Endodermal cell (in vitro differentiated cells): ENCODE measurements around the gene ASF1A. TPM values are rescaled to one million over a fixed set of nuclear protein-coding genes. Genes with fewer than 3 reads are reported as not detected.

Experiments used
- DNase-seq: peaks from one replicate; pipeline ENCODE4 v3.0.0-alpha.2; 2017
- H3K27ac ChIP-seq: 2 replicates; pipeline ENCODE4 v1.5.1; 2013; ENCODE audit warnings: mild to moderate bottlenecking, low read depth, low read length, moderate library complexity
- H3K27me3 ChIP-seq: 2 replicates; pipeline ENCODE4 v1.6.1; 2013; ENCODE audit warnings: mild to moderate bottlenecking, low read length, moderate library complexity; ENCODE audit not compliant: insufficient read depth, control insufficient read depth, poor library complexity, severe bottlenecking
- H3K36me3 ChIP-seq: 2 replicates; pipeline ENCODE4 v1.7.0; 2013; ENCODE audit warnings: mild to moderate bottlenecking, low read length, moderate library complexity; ENCODE audit not compliant: control insufficient read depth, insufficient read depth
- H3K4me1 ChIP-seq: one replicate; pipeline ENCODE4 v1.7.0; 2013; ENCODE audit warnings: low read length; ENCODE audit not compliant: control insufficient read depth, insufficient read depth
- H3K4me3 ChIP-seq: 2 replicates; pipeline ENCODE4 v1.5.1; 2013; ENCODE audit warnings: mild to moderate bottlenecking, low read length, moderate library complexity
- H3K9ac ChIP-seq: 2 replicates; pipeline ENCODE4 v1.6.1; 2013; ENCODE audit warnings: mild to moderate bottlenecking, low read length, moderate library complexity; ENCODE audit not compliant: poor library complexity, severe bottlenecking; ENCODE audit errors: extremely low read depth
- H3K9me3 ChIP-seq: 2 replicates; pipeline ENCODE4 v1.6.1; 2013; ENCODE audit warnings: mild to moderate bottlenecking, low read length, moderate library complexity; ENCODE audit not compliant: control insufficient read depth
- H3K27ac Mint-ChIP-seq: 2 replicates; pipeline ENCODE4 v1.8.0; 2020; ENCODE audit warnings: mixed read lengths
- H3K27me3 Mint-ChIP-seq: 2 replicates; pipeline ENCODE4 v1.8.0; 2021; ENCODE audit warnings: mild to moderate bottlenecking, mixed read lengths; ENCODE audit not compliant: insufficient read depth
- H3K36me3 Mint-ChIP-seq: 2 replicates; pipeline ENCODE4 v1.8.0; 2020; ENCODE audit warnings: low read depth, mixed read lengths
- H3K4me1 Mint-ChIP-seq: 2 replicates; pipeline ENCODE4 v1.8.0; 2020; ENCODE audit warnings: mixed read lengths
- H3K4me3 Mint-ChIP-seq: 2 replicates; pipeline ENCODE4 v1.8.0; 2020; ENCODE audit warnings: mild to moderate bottlenecking, moderate library complexity, mixed read lengths
- H3K9me3 Mint-ChIP-seq: 2 replicates; pipeline ENCODE4 v1.8.0; 2020; ENCODE audit warnings: mild to moderate bottlenecking, mixed read lengths
- CTCF ChIP-seq: fragments of 200-600 bp; sonication (generic); conservative IDR thresholded peaks from 2 replicates; pipeline ENCODE4 v1.5.0; 2021; ENCODE audit warnings: antibody characterized with exemption, mild to moderate bottlenecking
- WGBS, 2 experiments: methylation state at CpG; one replicate each; pipeline versions ENCODE4 v1.1.5 to v1.1.7; 2013; ENCODE audit warnings: missing lambda C conversion rate in 2 of 2, mixed read lengths in 1 of 2; ENCODE audit not compliant: insufficient coverage in 1 of 2, insufficient read length in 1 of 2; 5-methylcytosine and 5-hydroxymethylcytosine counted together
- total RNA-seq, 2 donors: library from RNA; stranded (reverse); fragmentation: NEBNext Ultra II Directional in 1 of 2; extraction: Animal tissue kit (Norgen Biotek cat#: 25700) in 1 of 2; gene quantifications; 2 replicates in 1 of 2; 3 replicates in 1 of 2; pipeline ENCODE4 v1.2.1, GENCODE V29; 2021

The ASF1A gene
- total RNA-seq, 2 donors from 2014 or later = 44.5 to 54.9 TPM

DNA sequence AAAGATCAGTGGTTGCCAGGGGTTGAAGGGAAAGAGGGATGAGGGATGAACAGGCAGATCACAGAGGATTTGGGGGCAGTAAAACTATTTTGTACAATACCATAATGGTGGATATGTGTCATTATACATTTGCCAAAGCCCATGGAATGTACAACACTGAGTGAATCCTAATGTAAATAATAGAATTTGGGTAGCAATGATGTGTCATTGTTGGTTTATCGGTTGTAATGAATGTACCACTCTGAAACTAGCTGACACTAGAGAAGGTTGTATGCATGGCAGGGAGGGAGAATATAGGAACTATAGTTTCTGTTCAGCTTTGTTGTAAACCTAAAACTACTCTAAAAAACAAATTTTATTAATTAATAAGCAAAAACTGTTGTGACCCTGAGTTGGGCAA, 17.8 kb upstream of the ASF1A start:
- Histone ChIP-seq H3K4me3 (no peak overlapping the region), H3K9me3 (peaks cover 3% of the 10 kb centered on the region), H3K4me1 (peaks cover 6% of the 10 kb centered on the region), H3K27me3 (no peaks in the 10 kb centered on the region), H3K27ac (no peak overlapping the region), H3K36me3 (no peaks in the 10 kb centered on the region), H3K9ac (no peak overlapping the region)
- no peak for TF ChIP-seq CTCF
- Mint-ChIP-seq H3K36me3 (peaks cover 14% of the 10 kb centered on the region), H3K4me1 (peaks cover 11% of the 10 kb centered on the region), H3K9me3 (peaks cover 7% of the 10 kb centered on the region), H3K27me3 (no peaks in the 10 kb centered on the region), H3K27ac (no peak overlapping the region), H3K4me3 (no peak overlapping the region)
- 94% methylated on average over 1 of the region's 1 CpG; no CpG with 5 or more reads in 1 of the 2 experiments for WGBS, 2 experiments
- DNase-seq = no peak

- no peak overlapping the region for H3K27ac Mint-ChIP-seq
- DNase-seq = no peak
- Histone ChIP-seq H3K36me3 (no peaks in the 10 kb centered on the region), H3K27ac (no peak overlapping the region), H3K27me3 (no peaks in the 10 kb centered on the region), H3K4me3 (no peak overlapping the region), H3K9ac (no peak overlapping the region), H3K9me3 (no peaks in the 10 kb centered on the region), H3K4me1 (peaks cover 7% of the 10 kb centered on the region)
- H3K9me3 Mint-ChIP-seq = peaks cover 1% of the 10 kb centered on the region
- TF ChIP-seq CTCF = no peak
- no peak overlapping the region for H3K4me3 Mint-ChIP-seq
- peaks cover 7% of the 10 kb centered on the region for H3K36me3 Mint-ChIP-seq
- no peaks in the 10 kb centered on the region for H3K27me3 Mint-ChIP-seq
- H3K4me1 Mint-ChIP-seq = peaks cover 10% of the 10 kb centered on the region
Measured at GRCh38 chr6:118876814-118877213, 17.1 kb upstream of the ASF1A start.

DNA sequence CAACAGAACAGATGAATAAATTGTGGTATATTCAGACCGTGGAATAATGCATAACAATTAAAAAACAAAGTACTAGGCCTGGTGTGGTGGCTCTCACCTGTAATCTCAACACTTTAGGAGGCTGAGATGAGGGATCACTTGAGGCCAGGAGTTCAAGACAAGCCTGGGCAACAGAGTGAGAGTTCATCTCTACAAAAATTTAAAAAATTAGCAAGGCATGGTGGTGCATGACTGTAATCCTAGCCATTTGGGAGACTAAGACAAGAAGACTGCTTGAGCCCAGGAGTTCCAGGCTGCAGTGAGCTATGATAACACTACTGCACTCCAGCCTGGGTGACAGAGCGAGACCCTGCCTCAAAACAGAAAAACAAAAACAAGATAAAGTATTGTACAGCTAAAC, 16.1 kb upstream of the ASF1A start:
- DNase-seq = no peak
- H3K27me3 ChIP-seq = no peaks in the 10 kb centered on the region
- no peak overlapping the region for H3K4me3 ChIP-seq
- Mint-ChIP-seq H3K27me3 (no peaks in the 10 kb centered on the region), H3K4me3 (no peak overlapping the region), H3K27ac (no peak overlapping the region), H3K9me3 (no peaks in the 10 kb centered on the region), H3K36me3 (peaks cover 7% of the 10 kb centered on the region), H3K4me1 (peaks cover 20% of the 10 kb centered on the region)
- H3K36me3 ChIP-seq = no peaks in the 10 kb centered on the region
- H3K9ac ChIP-seq = no peak overlapping the region
- WGBS, 2 experiments = 90 to 100% methylated on average over 1 to 2 of the region's 2 CpGs
- no peak for TF ChIP-seq CTCF
- peaks cover 13% of the 10 kb centered on the region for H3K4me1 ChIP-seq
- no peaks in the 10 kb centered on the region for H3K9me3 ChIP-seq
- H3K27ac ChIP-seq = no peak overlapping the region
